H9 (cell line): ENCODE data around the gene MAN1A1. TPM values are rescaled to one million over a fixed set of nuclear protein-coding genes. Genes with fewer than 3 reads are reported as not detected.

Experiments
- DNase-seq: peaks from one replicate; pipeline ENCODE4 v3.0.0-alpha.2; 2017
- H2AFZ ChIP-seq: one replicate; pipeline ENCODE4 v1.6.1; 2013; ENCODE audit warnings: mild to moderate bottlenecking, low read length, control low read depth, moderate library complexity
- H2AK5ac ChIP-seq: 2 replicates; pipeline ENCODE4 v1.6.1; 2013; ENCODE audit warnings: low read length, control low read depth, mixed read lengths; ENCODE audit not compliant: insufficient read length
- H2BK120ac ChIP-seq: one replicate; pipeline ENCODE4 v1.6.1; 2013; ENCODE audit warnings: low read depth, mild to moderate bottlenecking, low read length, control low read depth, inconsistent platforms; ENCODE audit not compliant: poor library complexity, severe bottlenecking
- H2BK12ac ChIP-seq: 2 replicates; pipeline ENCODE4 v1.6.1; 2013; ENCODE audit warnings: low read length, control low read depth, mixed read lengths, low read depth; ENCODE audit not compliant: insufficient read length
- H2BK15ac ChIP-seq: 2 replicates; pipeline ENCODE4 v1.6.1; 2013; ENCODE audit warnings: low read depth, low read length, control low read depth
- H2BK20ac ChIP-seq: one replicate; pipeline ENCODE4 v1.6.1; 2013; ENCODE audit warnings: low read depth, mild to moderate bottlenecking, low read length, control low read depth, inconsistent platforms; ENCODE audit not compliant: poor library complexity, severe bottlenecking
- H2BK5ac ChIP-seq: 2 replicates; pipeline ENCODE4 v1.6.1; 2013; ENCODE audit warnings: low read length, control low read depth, mixed read lengths; ENCODE audit not compliant: insufficient read length
- H3K14ac ChIP-seq: 2 replicates; pipeline ENCODE4 v1.6.1; 2013; ENCODE audit warnings: low read length, control low read depth; ENCODE audit not compliant: insufficient read depth
- H3K18ac ChIP-seq: 2 replicates; pipeline ENCODE4 v1.6.1; 2013; ENCODE audit warnings: low read depth, mild to moderate bottlenecking, mixed read lengths, low read length, control low read depth; ENCODE audit not compliant: insufficient read length
- H3K23ac ChIP-seq: 2 replicates; pipeline ENCODE4 v1.6.1; 2013; ENCODE audit warnings: low read length, control low read depth, mixed read lengths, low read depth; ENCODE audit not compliant: insufficient read length
- H3K23me2 ChIP-seq: 2 replicates; pipeline ENCODE4 v1.6.1; 2013; ENCODE audit warnings: low read depth, mild to moderate bottlenecking, mixed read lengths, low read length, control low read depth; ENCODE audit not compliant: insufficient read length, poor library complexity, severe bottlenecking
- H3K27ac ChIP-seq: 2 replicates; pipeline ENCODE4 v1.5.1; 2013; ENCODE audit warnings: low read length, control low read depth, mixed read lengths, low read depth; ENCODE audit not compliant: insufficient read length
- H3K27me3 ChIP-seq: 2 replicates; pipeline ENCODE4 v1.6.1; 2013; ENCODE audit warnings: low read length, control low read depth, inconsistent platforms; ENCODE audit not compliant: insufficient read depth
- H3K4ac ChIP-seq: 2 replicates; pipeline ENCODE4 v1.6.1; 2013; ENCODE audit warnings: low read depth, mild to moderate bottlenecking, control low read depth, inconsistent platforms, low read length, moderate library complexity
- H3K4me1 ChIP-seq: 2 replicates; pipeline ENCODE4 v1.6.1; 2013; ENCODE audit warnings: low read length, control low read depth, inconsistent platforms; ENCODE audit not compliant: insufficient read depth
- H3K4me2 ChIP-seq: 2 replicates; pipeline ENCODE4 v1.6.1; 2013; ENCODE audit warnings: low read length, control low read depth, mixed read lengths; ENCODE audit not compliant: insufficient read length, insufficient read depth
- H3K56ac ChIP-seq: 2 replicates; pipeline ENCODE4 v1.6.1; 2013; ENCODE audit warnings: low read depth, mild to moderate bottlenecking, mixed read lengths, low read length, control low read depth; ENCODE audit not compliant: insufficient read length
- H3K79me1 ChIP-seq: 2 replicates; pipeline ENCODE4 v1.6.1; 2013; ENCODE audit warnings: low read depth, mild to moderate bottlenecking, moderate library complexity, low read length, control low read depth, inconsistent platforms; ENCODE audit not compliant: insufficient read depth, poor library complexity, severe bottlenecking
- H3K79me2 ChIP-seq: 2 replicates; pipeline ENCODE4 v1.6.1; 2013; ENCODE audit warnings: low read length, control low read depth, inconsistent platforms; ENCODE audit not compliant: insufficient read depth
- H3K9ac ChIP-seq: 2 replicates; pipeline ENCODE4 v1.6.1; 2013; ENCODE audit warnings: low read length, control low read depth, mixed read lengths; ENCODE audit not compliant: insufficient read length; ENCODE audit errors: extremely low read depth
- H3K9me3 ChIP-seq: one replicate; pipeline ENCODE4 v1.6.1; 2013; ENCODE audit warnings: low read depth, low read length, inconsistent platforms; ENCODE audit not compliant: control insufficient read depth
- H3T11ph ChIP-seq: one replicate; pipeline ENCODE4 v1.6.1; 2013; ENCODE audit warnings: mild to moderate bottlenecking, low read length, control low read depth, inconsistent platforms
- H4K20me1 ChIP-seq: one replicate; pipeline ENCODE4 v1.6.1; 2013; ENCODE audit not compliant: control insufficient read depth, insufficient read length, insufficient read depth
- H4K5ac ChIP-seq: 2 replicates; pipeline ENCODE4 v1.6.1; 2013; ENCODE audit warnings: low read depth, mild to moderate bottlenecking, mixed read lengths, low read length, control low read depth; ENCODE audit not compliant: insufficient read length
- H4K8ac ChIP-seq: replicated peaks from 2 replicates; pipeline ENCODE4 v1.6.1; 2013; ENCODE audit warnings: low read length, control low read depth, mixed read lengths, low read depth; ENCODE audit not compliant: insufficient read length
- H4K91ac ChIP-seq: 2 replicates; pipeline ENCODE4 v1.6.1; 2013; ENCODE audit warnings: low read depth, mild to moderate bottlenecking, moderate library complexity, mixed read lengths, low read length, control low read depth; ENCODE audit not compliant: insufficient read length
- H3K27ac Mint-ChIP-seq, 3 experiments: 2 replicates in 2 of 3; 3 replicates in 1 of 3; pipeline ENCODE4 v1.8.0; 2020 to 2021; ENCODE audit warnings: mixed read lengths in 3 of 3, mild to moderate bottlenecking in 1 of 3, moderate library complexity in 1 of 3
- H3K27me3 Mint-ChIP-seq: 2 replicates; pipeline ENCODE4 v1.8.0; 2021; ENCODE audit warnings: low read depth, mild to moderate bottlenecking, moderate library complexity, mixed read lengths
- H3K36me3 Mint-ChIP-seq, 3 experiments: 2 replicates in 2 of 3; 3 replicates in 1 of 3; pipeline ENCODE4 v1.8.0; 2020 to 2021; ENCODE audit warnings: low read depth in 3 of 3, mixed read lengths in 3 of 3; ENCODE audit not compliant: insufficient read depth in 1 of 3
- H3K4me1 Mint-ChIP-seq, 2 experiments: 2 replicates each; pipeline ENCODE4 v1.8.0; 2020; ENCODE audit warnings: mixed read lengths in 2 of 2
- H3K4me3 Mint-ChIP-seq, 2 experiments: 2 replicates in 1 of 2; 3 replicates in 1 of 2; pipeline ENCODE4 v1.8.0; 2020 to 2021; ENCODE audit warnings: mild to moderate bottlenecking in 2 of 2, mixed read lengths in 2 of 2, moderate library complexity in 1 of 2
- H3K9me3 Mint-ChIP-seq, 2 experiments: 2 replicates in 1 of 2; 3 replicates in 1 of 2; pipeline ENCODE4 v1.8.0; 2020; ENCODE audit warnings: mild to moderate bottlenecking in 2 of 2, mixed read lengths in 2 of 2, moderate library complexity in 1 of 2
- total RNA-seq: library from RNA; stranded (reverse); gene quantifications from 2 replicates; pipeline ENCODE4 v1.2.1, GENCODE V29; 2021
- TF ChIP-seq, protein P1 (sequence below): fragments of 200-600 bp; sonication (generic); conservative IDR thresholded peaks from 3 replicates; pipeline ENCODE4 v1.8.0; 2021; ENCODE audit warnings: antibody characterized with exemption, mild to moderate bottlenecking

MAN1A1 gene
- total RNA-seq, 1 experiment from 2014 or later = 1.6 TPM

DNA sequence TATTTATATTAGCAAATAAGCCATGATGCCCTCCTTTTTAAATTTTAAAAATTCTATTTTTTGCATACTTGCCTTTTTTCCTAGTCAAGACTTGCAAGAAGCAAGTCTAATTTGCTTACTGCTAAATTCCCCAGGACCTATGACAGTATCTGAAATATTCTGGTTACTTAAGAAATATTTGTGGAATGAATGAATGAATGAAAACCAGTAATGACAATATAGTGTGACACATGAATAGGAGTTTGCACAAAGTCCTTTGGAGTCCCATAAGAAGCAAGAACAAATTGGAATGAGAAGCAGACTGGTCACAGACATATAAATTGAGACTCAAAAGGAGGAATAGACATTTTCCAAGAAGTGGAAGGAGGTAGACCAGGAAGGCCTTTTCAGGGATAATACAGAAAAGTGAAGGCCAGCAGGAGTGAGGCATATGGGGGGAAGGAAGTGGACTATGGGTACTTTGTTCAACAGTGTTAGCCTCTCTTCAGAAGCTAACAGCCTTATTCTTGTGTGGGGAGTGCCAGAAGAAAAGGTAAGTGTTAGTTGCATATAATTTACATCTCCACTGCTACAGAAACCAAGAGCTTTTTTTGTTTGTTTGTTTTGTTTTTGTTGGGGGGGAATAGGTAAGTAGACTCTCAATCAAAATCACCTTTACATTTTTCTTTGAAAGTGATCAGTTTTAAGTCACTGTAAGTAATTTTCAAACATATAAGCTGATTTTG is 177.5 kb downstream of the MAN1A1 start:
- Histone ChIP-seq H3K4me2 (no peak overlapping the region), H2AK5ac (no peak overlapping the region), H3T11ph (no peak overlapping the region), H3K23ac (no peak overlapping the region), H2BK12ac (no peak overlapping the region), H3K9ac (no peak overlapping the region), H3K27me3 (no peaks in the 10 kb centered on the region), H2AFZ (no peak overlapping the region), H3K9me3 (no peaks in the 10 kb centered on the region), H4K20me1 (no peaks in the 10 kb centered on the region), H2BK5ac (no peak overlapping the region), H3K14ac (no peak overlapping the region), H4K8ac (no peak overlapping the region), H3K79me2 (no peaks in the 10 kb centered on the region), H3K27ac (no peak overlapping the region), H2BK20ac (no peak overlapping the region), H3K23me2 (no peaks in the 10 kb centered on the region), H3K56ac (no peak overlapping the region), H2BK15ac (no peak overlapping the region), H3K4me1 (no peaks in the 10 kb centered on the region), H3K18ac (no peak overlapping the region), H2BK120ac (no peak overlapping the region), H4K5ac (no peak overlapping the region), H4K91ac (no peak overlapping the region), H3K79me1 (no peaks in the 10 kb centered on the region), H3K4ac (no peak overlapping the region)
- Mint-ChIP-seq H3K36me3 (no peaks in the 10 kb centered on the region), H3K27ac (no peak overlapping the region), H3K27me3 (no peaks in the 10 kb centered on the region; the same call in 1 of the 2 replicates), H3K4me1 (no peaks in the 10 kb centered on the region; a peak in 1 of 4 replicates), H3K9me3 (no peaks in the 10 kb centered on the region), H3K4me3 (no peak overlapping the region)
- TF ChIP-seq, protein P1, sequence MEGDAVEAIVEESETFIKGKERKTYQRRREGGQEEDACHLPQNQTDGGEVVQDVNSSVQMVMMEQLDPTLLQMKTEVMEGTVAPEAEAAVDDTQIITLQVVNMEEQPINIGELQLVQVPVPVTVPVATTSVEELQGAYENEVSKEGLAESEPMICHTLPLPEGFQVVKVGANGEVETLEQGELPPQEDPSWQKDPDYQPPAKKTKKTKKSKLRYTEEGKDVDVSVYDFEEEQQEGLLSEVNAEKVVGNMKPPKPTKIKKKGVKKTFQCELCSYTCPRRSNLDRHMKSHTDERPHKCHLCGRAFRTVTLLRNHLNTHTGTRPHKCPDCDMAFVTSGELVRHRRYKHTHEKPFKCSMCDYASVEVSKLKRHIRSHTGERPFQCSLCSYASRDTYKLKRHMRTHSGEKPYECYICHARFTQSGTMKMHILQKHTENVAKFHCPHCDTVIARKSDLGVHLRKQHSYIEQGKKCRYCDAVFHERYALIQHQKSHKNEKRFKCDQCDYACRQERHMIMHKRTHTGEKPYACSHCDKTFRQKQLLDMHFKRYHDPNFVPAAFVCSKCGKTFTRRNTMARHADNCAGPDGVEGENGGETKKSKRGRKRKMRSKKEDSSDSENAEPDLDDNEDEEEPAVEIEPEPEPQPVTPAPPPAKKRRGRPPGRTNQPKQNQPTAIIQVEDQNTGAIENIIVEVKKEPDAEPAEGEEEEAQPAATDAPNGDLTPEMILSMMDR = no peak
- DNase-seq = no peak
